Activated naive CD8-positive, alpha-beta T cell treated with anti-CD3 and anti-CD28 coated beads, Interleukin-2, amount 10 ng/mL, durations not matched to agents 7 days and 5 days (primary cell): ENCODE results near the gene AURKB. TPM values are rescaled to one million over a fixed set of nuclear protein-coding genes. Genes with fewer than 3 reads are reported as not detected.
"Not testable (repeated sequence)": the region's sequence is repeated elsewhere in the genome, so short reads cannot be mapped to it uniquely, and the experiment has no call there.

Source experiments
- ATAC-seq: fragments of 150-1000 bp; cut with Tn5 transposase; one replicate; pipeline ENCODE4 v1.10.0; 2021; ENCODE audit warnings: low read depth, moderate library complexity
- POLR2A ChIA-PET: fragments of 350-600 bp; sonication (Branson Sonifier 250); formaldehyde crosslinking; loops from one replicate; lab custom pipeline; 2021; ENCODE audit warnings: antibody characterized with exemption; lab: Charles Lee
- DNase-seq: peaks from one replicate; pipeline ENCODE4 v3.0.0; 2021
- H3K27ac Mint-ChIP-seq: one replicate; pipeline ENCODE4 v1.8.0; 2022; ENCODE audit warnings: mild to moderate bottlenecking, mixed read lengths
- H3K27me3 Mint-ChIP-seq: one replicate; pipeline ENCODE4 v1.8.0; 2022; ENCODE audit warnings: mild to moderate bottlenecking, moderate library complexity, mixed read lengths
- H3K36me3 Mint-ChIP-seq: one replicate; pipeline ENCODE4 v1.8.0; 2021; ENCODE audit warnings: mild to moderate bottlenecking, mixed read lengths
- H3K4me1 Mint-ChIP-seq: one replicate; pipeline ENCODE4 v1.8.0; 2021; ENCODE audit warnings: mixed read lengths
- H3K4me3 Mint-ChIP-seq: one replicate; pipeline ENCODE4 v1.8.0; 2022; ENCODE audit warnings: mild to moderate bottlenecking, moderate library complexity, mixed read lengths
- H3K9me3 Mint-ChIP-seq: one replicate; pipeline ENCODE4 v1.8.0; 2021; ENCODE audit warnings: mixed read lengths
- total RNA-seq, 2 experiments: library from RNA; stranded (reverse); gene quantifications; one replicate each; pipeline ENCODE4 v1.2.3, GENCODE V29; 2021

The AURKB gene
- total RNA-seq, result 100 to 1,000 TPM; 128 to 152 TPM

- peak; percentile 87 for DNase-seq
- peak within 1 kb of the TSS; percentile 92 for H3K27ac Mint-ChIP-seq
- peaks cover 3% of the 10 kb centered on the region for H3K27me3 Mint-ChIP-seq
- H3K4me3 Mint-ChIP-seq, result peak within 1 kb of the TSS; percentile 96
- POLR2A ChIA-PET, result interaction anchor here (0.6 to 8.1 kb wide), 20 partner anchors 10 to 353 kb away, joined by 3 to 87 read pairs (median 6); partner anchors contain the start of genes BORCS6, CTC1, HES7 and KRABD2
- peak; percentile 97 for ATAC-seq
- peaks cover 27% of the 10 kb centered on the region for H3K4me1 Mint-ChIP-seq
- peaks cover 26% of the 10 kb centered on the region for H3K36me3 Mint-ChIP-seq
- no peaks in the 10 kb centered on the region for H3K9me3 Mint-ChIP-seq
These were observed at the start of gene AURKB for GRCh38 chr17:8209907-8210760. Gene AURKB, minus strand, starts transcription at chr17:8210575. Its CDS starts 351 bp downstream, at chr17:8210224.

GRCh38 chr17:8257801-8258200, 47.4 kb upstream of the AURKB start:
- Mint-ChIP-seq H3K27me3 (no peaks in the 10 kb centered on the region), H3K4me1 (no peaks in the 10 kb centered on the region)
- POLR2A ChIA-PET, result no interaction called here

GRCh38 chr17:8256691-8257090, 46.3 kb upstream of the AURKB start:
- Mint-ChIP-seq H3K27ac (no peak overlapping the region), H3K27me3 (no peaks in the 10 kb centered on the region), H3K4me3 (no peak overlapping the region), H3K36me3 (peaks cover 9% of the 10 kb centered on the region), H3K9me3 (no peaks in the 10 kb centered on the region), H3K4me1 (no peaks in the 10 kb centered on the region)
- POLR2A ChIA-PET, result no interaction called here
- DNase-seq (no peak), ATAC-seq (no peak)

More at GRCh38 chr17:8257801-8258200, 47.4 kb upstream of the AURKB start:
- no peak overlapping the region for H3K27ac Mint-ChIP-seq
- no peak for ATAC-seq
- H3K36me3 Mint-ChIP-seq, result peaks cover 13% of the 10 kb centered on the region
- H3K4me3 Mint-ChIP-seq, result no peak overlapping the region
- DNase-seq, result no peak
- H3K9me3 Mint-ChIP-seq, result no peaks in the 10 kb centered on the region

GRCh38 chr17:8256291-8256690, 45.9 kb upstream of the AURKB start:
- Mint-ChIP-seq H3K9me3 (no peaks in the 10 kb centered on the region), H3K36me3 (peaks cover 9% of the 10 kb centered on the region), H3K4me1 (no peaks in the 10 kb centered on the region), H3K27ac (no peak overlapping the region), H3K27me3 (no peaks in the 10 kb centered on the region), H3K4me3 (no peak overlapping the region)
- POLR2A ChIA-PET, result no interaction called here
- ATAC-seq, result no peak
- DNase-seq, result no peak

- Mint-ChIP-seq H3K4me3 (no peak overlapping the region), H3K27ac (no peak overlapping the region), H3K27me3 (no peaks in the 10 kb centered on the region), H3K4me1 (peaks cover 2% of the 10 kb centered on the region), H3K36me3 (peaks cover 5% of the 10 kb centered on the region), H3K9me3 (no peaks in the 10 kb centered on the region)
- no peak for DNase-seq
- POLR2A ChIA-PET, result interaction anchor here (0.7 kb wide), 1 partner anchor 594 kb away, joined by 3 read pairs; no protein-coding TSS in a partner anchor
- ATAC-seq, result no peak
These were observed 45.1 kb upstream of the AURKB start for GRCh38 chr17:8255499-8255898.

GRCh38 chr17:8254881-8255280, 44.5 kb upstream of the AURKB start:
- no peak for ATAC-seq
- Mint-ChIP-seq H3K27me3 (no peaks in the 10 kb centered on the region), H3K4me1 (peaks cover 8% of the 10 kb centered on the region), H3K36me3 (peaks cover 7% of the 10 kb centered on the region), H3K4me3 (no peak overlapping the region), H3K9me3 (no peaks in the 10 kb centered on the region), H3K27ac (no peak overlapping the region)
- POLR2A ChIA-PET, result no interaction called here
- DNase-seq, result no peak

GRCh38 chr17:8253801-8254200, 43.4 kb upstream of the AURKB start:
- no peak for ATAC-seq
- no peak overlapping the region for H3K27ac Mint-ChIP-seq
- H3K36me3 Mint-ChIP-seq, result peaks cover 7% of the 10 kb centered on the region
- H3K4me3 Mint-ChIP-seq, result no peak overlapping the region
- peaks cover 12% of the 10 kb centered on the region for H3K4me1 Mint-ChIP-seq
- POLR2A ChIA-PET, result no interaction called here
- no peak for DNase-seq
- H3K27me3 Mint-ChIP-seq, result no peaks in the 10 kb centered on the region
- H3K9me3 Mint-ChIP-seq, result no peaks in the 10 kb centered on the region

- not testable (repeated sequence) for H3K36me3 Mint-ChIP-seq, H3K9me3 Mint-ChIP-seq, ATAC-seq, H3K27ac Mint-ChIP-seq, DNase-seq, H3K4me3 Mint-ChIP-seq, H3K27me3 Mint-ChIP-seq
- POLR2A ChIA-PET, result interaction anchor here (0.8 kb wide), 1 partner anchor 44 kb away, joined by 3 read pairs; the partner anchor contains the start of gene SLC25A35
- peaks cover 16% of the 10 kb centered on the region for H3K4me1 Mint-ChIP-seq
These were observed 41.0 kb upstream of the AURKB start for GRCh38 chr17:8251411-8251810.

- no peaks in the 10 kb centered on the region for H3K9me3 Mint-ChIP-seq
- POLR2A ChIA-PET, result interaction anchor here (0.9 to 6.3 kb wide), 9 partner anchors 25 to 99 kb away, joined by 3 to 149 read pairs (median 31); partner anchors contain the start of genes AURKB, RANGRF, SLC25A35 and TMEM107
- H3K4me1 Mint-ChIP-seq, result peaks cover 26% of the 10 kb centered on the region
- no peak for DNase-seq
- peaks cover 15% of the 10 kb centered on the region for H3K36me3 Mint-ChIP-seq
- H3K27me3 Mint-ChIP-seq, result no peaks in the 10 kb centered on the region
- ATAC-seq, result no peak
- H3K27ac Mint-ChIP-seq, result peak overlapping the region; percentile 99
- H3K4me3 Mint-ChIP-seq, result peak overlapping the region; percentile 99
These were observed 39.5 kb upstream of the AURKB start for GRCh38 chr17:8249621-8250500.

- peaks cover 19% of the 10 kb centered on the region for H3K36me3 Mint-ChIP-seq
- POLR2A ChIA-PET, result interaction anchor here (0.6 to 6.3 kb wide), 17 partner anchors 25 to 562 kb away, joined by 3 to 149 read pairs (median 9); partner anchors contain the start of genes AURKB, BORCS6, PER1 and RANGRF
- DNase-seq, result peak; percentile 99
- peaks cover 30% of the 10 kb centered on the region for H3K4me1 Mint-ChIP-seq
- no peaks in the 10 kb centered on the region for H3K27me3 Mint-ChIP-seq
- peak; percentile 68 for ATAC-seq
- H3K27ac Mint-ChIP-seq, result peak within 1 kb of the TSS; percentile 99
- H3K4me3 Mint-ChIP-seq, result peak within 1 kb of the TSS; percentile 99
- no peaks in the 10 kb centered on the region for H3K9me3 Mint-ChIP-seq
These were observed 38.6 kb upstream of the AURKB start, which contains the start of gene PFAS for GRCh38 chr17:8248751-8249607. Gene PFAS, plus strand, starts transcription at chr17:8249289. Its CDS starts 4,649 bp downstream, at chr17:8253938.

GRCh38 chr17:8244768-8245167, 34.4 kb upstream of the AURKB start:
- no peaks in the 10 kb centered on the region for H3K9me3 Mint-ChIP-seq
- DNase-seq (no peak), ATAC-seq (no peak)
- H3K36me3 Mint-ChIP-seq, result peaks cover 16% of the 10 kb centered on the region
- no peak overlapping the region for H3K4me3 Mint-ChIP-seq
- H3K27me3 Mint-ChIP-seq, result no peaks in the 10 kb centered on the region
- peaks cover 26% of the 10 kb centered on the region for H3K4me1 Mint-ChIP-seq
- POLR2A ChIA-PET, result interaction anchor here (1.9 to 6.3 kb wide), 2 partner anchors 20 to 71 kb away, joined by 7 to 149 read pairs; no protein-coding TSS in a partner anchor
- H3K27ac Mint-ChIP-seq, result no peak overlapping the region

GRCh38 chr17:8243827-8244226, 33.5 kb upstream of the AURKB start:
- no peak overlapping the region for H3K27ac Mint-ChIP-seq
- POLR2A ChIA-PET, result interaction anchor here (1.9 to 6.3 kb wide), 2 partner anchors 19 to 71 kb away, joined by 7 to 149 read pairs; no protein-coding TSS in a partner anchor
- no peaks in the 10 kb centered on the region for H3K27me3 Mint-ChIP-seq
- no peak for ATAC-seq
- peaks cover 24% of the 10 kb centered on the region for H3K4me1 Mint-ChIP-seq
- peaks cover 18% of the 10 kb centered on the region for H3K36me3 Mint-ChIP-seq
- no peak overlapping the region for H3K4me3 Mint-ChIP-seq
- no peaks in the 10 kb centered on the region for H3K9me3 Mint-ChIP-seq
- no peak for DNase-seq
